GM12872 (cell line): Measurements from ENCODE around the gene SVOPL.

ENCODE experiments used
- CTCF ChIP-seq: IDR thresholded peaks from 3 replicates; pipeline ENCODE4 v1.5.1; 2011; ENCODE audit warnings: low read depth, mild to moderate bottlenecking, low read length, moderate library complexity; ENCODE audit not compliant: insufficient read depth

The SVOPL gene

GRCh38 chr7:138700857-138701536 is at the start of gene SVOPL:
TSS of gene SVOPL (minus strand) at chr7:138701362. CDS start at chr7:138679045, 22,317 bp downstream.
- no peak for TF ChIP-seq CTCF

- TF ChIP-seq CTCF: no peak
Observed at GRCh38 chr7:138750473-138750872, 49.3 kb upstream of the SVOPL start.

GRCh38 chr7:138749960-138750359 is 48.8 kb upstream of the SVOPL start:
- TF ChIP-seq CTCF: no peak

- no peak for TF ChIP-seq CTCF
Observed at GRCh38 chr7:138748666-138749065, 47.5 kb upstream of the SVOPL start.

GRCh38 chr7:138746073-138746472 is 44.9 kb upstream of the SVOPL start:
- no peak for TF ChIP-seq CTCF

GRCh38 chr7:138745189-138745588 is 44.0 kb upstream of the SVOPL start:
- no peak for TF ChIP-seq CTCF

GRCh38 chr7:138741453-138741735 is 40.2 kb upstream of the SVOPL start:
- no peak for TF ChIP-seq CTCF
